Thoracic aorta (tissue), 2 donors: Measurements from ENCODE around the gene SCAMP4. TPM values are rescaled to one million over a fixed set of nuclear protein-coding genes. Genes with fewer than 3 reads are reported as not detected.

Experiments
- ATAC-seq: fragments of 150-250 bp; one replicate; pipeline ENCODE4 v1.8.0; 2017; ENCODE audit warnings: low read depth; ENCODE audit not compliant: insufficient number of reproducible peaks, low FRiP score
- DNase-seq: peaks from one replicate; pipeline ENCODE4 v3.0.0-alpha.2; 2020; ENCODE audit warnings: low spot score
- H3K27ac ChIP-seq, 2 donors: fragments of 200-600 bp; sonication (generic); 1 replicate in 1 of 2; 2 replicates in 1 of 2; pipeline ENCODE4 v1.5.1; 2016; ENCODE audit warnings: mild to moderate bottlenecking in 2 of 2, moderate library complexity in 2 of 2
- H3K27me3 ChIP-seq: fragments of 200-600 bp; sonication (generic); replicated peaks from 2 replicates; pipeline ENCODE4 v1.6.0; 2016; ENCODE audit warnings: mild to moderate bottlenecking; ENCODE audit not compliant: insufficient read depth
- H3K36me3 ChIP-seq: fragments of 200-600 bp; sonication (generic); one replicate; pipeline ENCODE4 v1.5.1; 2016
- H3K4me1 ChIP-seq, 2 donors: fragments of 200-600 bp; sonication (generic); 1 replicate in 1 of 2; 2 replicates in 1 of 2; pipeline versions ENCODE4 v1.5.1 to v1.6.0; 2016; ENCODE audit warnings: low read depth in 2 of 2, mild to moderate bottlenecking in 1 of 2; ENCODE audit not compliant: control insufficient read depth in 1 of 2
- H3K4me3 ChIP-seq: fragments of 200-600 bp; sonication (generic); 2 replicates; pipeline ENCODE4 v1.5.1; 2016; ENCODE audit warnings: mild to moderate bottlenecking
- H3K9me3 ChIP-seq: fragments of 200-600 bp; sonication (generic); 2 replicates; pipeline ENCODE4 v1.5.1; 2016
- CTCF ChIP-seq: fragments of 200-600 bp; sonication (generic); IDR thresholded peaks from one replicate; pipeline ENCODE4 v1.5.1; 2019; ENCODE audit warnings: antibody characterized with exemption
- total RNA-seq, 2 donors: library from RNA; depleted of rRNA; stranded (reverse); fragments of >200 nt; gene quantifications; one replicate each; pipeline versions ENCODE4 v1.1.0 to v1.2.3, GENCODE V29; 2016

SCAMP4 gene
- total RNA-seq, 2 donors from 2014 or later: 44.1 to 73.7 TPM

- H3K36me3 ChIP-seq: peaks cover 15% of the 10 kb centered on the region
- ATAC-seq: no peak
- no peak overlapping the region for H3K4me3 ChIP-seq
- no peaks in the 10 kb centered on the region for H3K9me3 ChIP-seq
- no peaks in the 10 kb centered on the region for H3K4me1 ChIP-seq
- no peaks in the 10 kb centered on the region for H3K27me3 ChIP-seq
- no peak for TF ChIP-seq CTCF
- H3K27ac ChIP-seq: no peak overlapping the region
- no peak for DNase-seq
These were observed 63.3 kb downstream of the SCAMP4 start for GRCh38 chr19:1968279-1969175.

- Histone ChIP-seq H3K27me3 (no peaks in the 10 kb centered on the region), H3K27ac (no peak overlapping the region), H3K36me3 (peaks cover 15% of the 10 kb centered on the region), H3K9me3 (no peaks in the 10 kb centered on the region), H3K4me1 (no peaks in the 10 kb centered on the region), H3K4me3 (no peak overlapping the region)
- no peak for DNase-seq
- ATAC-seq: no peak
- TF ChIP-seq CTCF: no peak
These were observed 64.2 kb downstream of the SCAMP4 start for GRCh38 chr19:1969176-1970002.

- DNase-seq (no peak), ATAC-seq (no peak)
- TF ChIP-seq CTCF: no peak
- no peak overlapping the region for H3K4me3 ChIP-seq
- H3K27me3 ChIP-seq: no peaks in the 10 kb centered on the region
- no peak overlapping the region for H3K27ac ChIP-seq
- peaks cover 15% of the 10 kb centered on the region for H3K36me3 ChIP-seq
- no peaks in the 10 kb centered on the region for H3K4me1 ChIP-seq
- no peaks in the 10 kb centered on the region for H3K9me3 ChIP-seq
These were observed 65.0 kb downstream of the SCAMP4 start for GRCh38 chr19:1970003-1970805.

DNA sequence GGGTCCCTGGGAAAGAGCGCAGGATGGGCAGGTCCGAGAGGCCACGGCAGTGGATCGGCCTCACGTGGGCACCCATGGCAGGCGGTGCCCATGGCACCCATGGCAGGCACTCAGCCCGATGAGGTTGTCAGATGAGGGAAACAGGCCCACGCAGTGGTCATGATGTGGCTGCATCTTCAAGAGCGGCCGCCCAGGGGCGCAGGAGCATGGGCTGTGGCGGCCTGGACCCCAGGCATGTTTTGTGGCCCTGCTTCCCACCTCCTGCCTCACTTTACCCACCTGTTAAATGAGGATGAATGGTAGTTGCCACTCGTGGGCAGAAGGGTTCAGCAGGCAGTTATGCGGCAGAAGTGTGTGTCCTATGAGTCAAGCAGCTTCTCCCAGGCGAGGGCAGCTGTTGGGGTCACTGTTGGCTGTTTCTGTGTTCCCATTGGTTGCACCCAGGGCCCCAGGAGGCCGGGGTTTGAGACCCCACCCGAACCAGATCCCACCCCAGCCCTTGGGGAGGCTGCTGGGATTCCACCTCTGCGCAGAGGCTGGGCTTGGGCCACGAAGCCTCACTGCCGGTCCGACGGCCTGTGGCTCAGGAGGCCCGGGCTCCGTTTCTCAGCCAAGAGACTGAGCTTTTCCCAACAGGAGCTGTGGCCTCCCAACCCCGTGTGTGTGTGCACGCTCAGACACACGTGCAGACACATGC, 65.8 kb downstream of the SCAMP4 start:
- Histone ChIP-seq H3K9me3 (no peaks in the 10 kb centered on the region), H3K4me3 (no peak overlapping the region), H3K36me3 (peaks cover 19% of the 10 kb centered on the region), H3K27me3 (no peaks in the 10 kb centered on the region), H3K4me1 (no peaks in the 10 kb centered on the region), H3K27ac (no peak overlapping the region)
- no peak for TF ChIP-seq CTCF
- DNase-seq (no peak), ATAC-seq (no peak)
